AG04450 (cell line): Measurements from ENCODE around the gene CAMK2D. TPM values are rescaled to one million over a fixed set of nuclear protein-coding genes. Genes with fewer than 3 reads are reported as not detected.

ENCODE experiments used
- CTCF ChIA-PET: fragments of 300-600, 350-600 bp; formaldehyde crosslinking; extraction: SDS; loops from one replicate; lab custom pipeline; 2022; ENCODE audit warnings: antibody characterized with exemption, inconsistent platforms; lab: Charles Lee
- POLR2A ChIA-PET: fragments of 350-600 bp; formaldehyde crosslinking; extraction: SDS; loops from one replicate; lab custom pipeline; 2021; ENCODE audit warnings: antibody characterized with exemption, inconsistent platforms; lab: Yijun Ruan, JAX
- DNase-seq: peaks from one replicate; pipeline ENCODE4 v3.0.0-alpha.2; 2011; ENCODE audit warnings: low read depth, low spot score
- H3K27ac ChIP-seq: one replicate; pipeline ENCODE4 v1.5.1; 2012; ENCODE audit warnings: low read depth, low read length, control low read depth
- H3K27me3 ChIP-seq: one replicate; pipeline ENCODE4 v1.6.0; 2012; ENCODE audit warnings: low read length; ENCODE audit not compliant: control insufficient read depth, insufficient read depth
- H3K4me3 ChIP-seq: 2 replicates; pipeline ENCODE4 v1.5.1; 2011; ENCODE audit warnings: mild to moderate bottlenecking, low read depth, low read length, control low read depth
- H3K9me3 ChIP-seq: 2 replicates; pipeline ENCODE4 v1.5.1; 2012; ENCODE audit warnings: low read length; ENCODE audit not compliant: control insufficient read depth, insufficient read depth
- polyA plus RNA-seq: library from polyadenylated mRNA; depleted of rRNA; stranded (reverse); fragments of >200 nt; gene quantifications from 2 replicates; pipeline ENCODE4 v1.2.3, GENCODE V29; 2011
- TF ChIP-seq, protein P1 (sequence below): IDR thresholded peaks from 2 replicates; pipeline ENCODE4 v1.5.1; 2011; ENCODE audit warnings: low read depth, low read length, control low read depth, inconsistent platforms

The CAMK2D gene
- polyA plus RNA-seq, 1 experiment = 105 TPM

DNA sequence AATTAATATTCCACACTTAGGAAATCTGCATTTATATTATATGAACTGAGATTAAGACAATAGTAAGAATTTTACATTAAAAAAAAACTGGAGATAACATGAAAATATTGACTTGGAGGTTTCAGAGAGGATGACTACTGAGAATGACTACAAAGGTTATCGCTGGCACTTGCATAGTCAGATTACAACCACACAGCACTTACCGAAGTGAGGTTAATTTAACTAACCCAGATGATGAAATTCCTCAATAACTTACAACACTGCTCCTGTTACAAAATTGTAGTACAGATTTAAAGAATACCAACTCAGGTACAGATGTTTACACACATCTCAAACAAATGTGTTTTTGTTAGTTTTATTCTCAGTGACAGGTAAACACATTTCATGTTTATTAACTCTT, 283.5 kb downstream of the CAMK2D start:
- CTCF ChIA-PET = no interaction called here
- POLR2A ChIA-PET = no interaction called here
- DNase-seq = no peak
- H3K9me3 ChIP-seq = peaks cover 10% of the 10 kb centered on the region; the same call in 1 of the 2 replicates
- H3K27me3 ChIP-seq = no peaks in the 10 kb centered on the region
- TF ChIP-seq, protein P1, sequence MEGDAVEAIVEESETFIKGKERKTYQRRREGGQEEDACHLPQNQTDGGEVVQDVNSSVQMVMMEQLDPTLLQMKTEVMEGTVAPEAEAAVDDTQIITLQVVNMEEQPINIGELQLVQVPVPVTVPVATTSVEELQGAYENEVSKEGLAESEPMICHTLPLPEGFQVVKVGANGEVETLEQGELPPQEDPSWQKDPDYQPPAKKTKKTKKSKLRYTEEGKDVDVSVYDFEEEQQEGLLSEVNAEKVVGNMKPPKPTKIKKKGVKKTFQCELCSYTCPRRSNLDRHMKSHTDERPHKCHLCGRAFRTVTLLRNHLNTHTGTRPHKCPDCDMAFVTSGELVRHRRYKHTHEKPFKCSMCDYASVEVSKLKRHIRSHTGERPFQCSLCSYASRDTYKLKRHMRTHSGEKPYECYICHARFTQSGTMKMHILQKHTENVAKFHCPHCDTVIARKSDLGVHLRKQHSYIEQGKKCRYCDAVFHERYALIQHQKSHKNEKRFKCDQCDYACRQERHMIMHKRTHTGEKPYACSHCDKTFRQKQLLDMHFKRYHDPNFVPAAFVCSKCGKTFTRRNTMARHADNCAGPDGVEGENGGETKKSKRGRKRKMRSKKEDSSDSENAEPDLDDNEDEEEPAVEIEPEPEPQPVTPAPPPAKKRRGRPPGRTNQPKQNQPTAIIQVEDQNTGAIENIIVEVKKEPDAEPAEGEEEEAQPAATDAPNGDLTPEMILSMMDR = no peak
- H3K27ac ChIP-seq = no peak overlapping the region
- H3K4me3 ChIP-seq = no peak overlapping the region

DNA sequence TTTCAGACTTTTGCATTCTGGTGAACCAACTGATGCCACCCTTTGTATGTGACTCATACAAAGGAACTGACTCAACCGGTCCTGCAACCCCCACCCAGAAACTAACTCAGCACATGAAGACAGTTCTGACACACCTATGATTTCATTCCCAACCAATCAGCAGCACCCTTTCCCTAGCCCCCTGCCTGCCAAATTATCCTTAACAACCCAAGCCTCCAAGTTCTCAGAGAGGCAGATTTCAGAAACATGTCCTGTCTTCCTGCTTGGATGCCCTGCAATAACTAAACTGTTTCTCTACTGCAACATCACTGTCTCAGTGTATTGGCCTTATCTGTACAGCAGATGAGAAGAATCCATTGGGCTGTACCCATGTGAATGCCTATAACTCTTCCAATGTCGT, 284.7 kb downstream of the CAMK2D start:
- no peak for DNase-seq
- Histone ChIP-seq H3K9me3 (peaks cover 10% of the 10 kb centered on the region; the same call in 1 of the 2 replicates), H3K4me3 (no peak overlapping the region), H3K27ac (no peak overlapping the region), H3K27me3 (no peaks in the 10 kb centered on the region)
- POLR2A ChIA-PET = no interaction called here
- CTCF ChIA-PET = interaction anchor here (0.6 to 0.7 kb wide), 2 partner anchors 71 to 726 kb away, joined by 3 to 4 read pairs; no protein-coding TSS in a partner anchor
- TF ChIP-seq, protein P1 = no peak

DNA sequence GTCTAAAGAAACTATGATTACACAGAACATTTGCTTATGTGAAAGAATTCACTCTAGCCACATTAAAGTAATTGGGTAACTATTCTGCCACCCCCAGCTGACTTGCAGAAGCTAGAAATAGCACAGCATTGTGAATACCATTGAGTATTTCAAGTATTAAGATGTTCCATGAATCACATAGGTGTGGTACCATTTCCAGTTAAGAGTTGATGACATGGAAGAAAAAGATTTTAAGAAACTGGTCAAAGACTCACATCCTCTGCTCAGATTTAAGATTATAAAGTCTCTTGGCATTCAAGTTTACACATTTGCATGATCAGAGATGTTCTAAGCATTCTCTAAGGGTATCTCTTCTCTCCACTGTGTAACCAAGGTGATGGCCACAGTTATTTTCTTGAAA, 287.5 kb downstream of the CAMK2D start:
- DNase-seq = no peak
- H3K4me3 ChIP-seq = no peak overlapping the region
- TF ChIP-seq, protein P1 = no peak
- no peaks in the 10 kb centered on the region for H3K27me3 ChIP-seq
- ChIA-PET POLR2A (no interaction called here), CTCF (interaction anchor here (1.0 kb wide), 1 partner anchor 79 kb away, joined by 3 read pairs; no protein-coding TSS in a partner anchor)
- H3K27ac ChIP-seq = no peak overlapping the region
- peaks cover 10% of the 10 kb centered on the region; the same call in 1 of the 2 replicates for H3K9me3 ChIP-seq

DNA sequence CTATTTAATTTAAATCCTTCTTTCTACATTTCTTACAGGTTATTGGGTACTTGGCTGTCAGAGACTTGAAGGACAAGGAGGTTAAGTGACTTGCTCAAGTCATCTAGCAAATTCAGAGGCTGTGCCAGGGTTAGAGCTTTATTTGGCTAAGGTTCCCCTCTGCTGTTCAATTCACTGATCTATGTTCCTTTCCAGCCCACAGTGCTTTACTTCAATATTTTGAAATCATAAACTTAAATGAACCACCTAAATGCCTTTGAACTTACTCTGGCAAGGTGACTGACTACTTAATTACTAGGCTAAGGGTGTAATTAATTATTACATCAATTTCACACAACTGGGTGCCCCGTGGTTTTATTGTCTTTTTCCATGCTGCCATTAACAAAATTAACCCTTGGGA, 288.7 kb downstream of the CAMK2D start:
- TF ChIP-seq, protein P1 = no peak
- DNase-seq = no peak
- ChIA-PET POLR2A (no interaction called here), CTCF (no interaction called here)
- no peak overlapping the region for H3K27ac ChIP-seq
- H3K27me3 ChIP-seq = no peaks in the 10 kb centered on the region
- H3K4me3 ChIP-seq = no peak overlapping the region
- peaks cover 10% of the 10 kb centered on the region; the same call in 1 of the 2 replicates for H3K9me3 ChIP-seq

DNA sequence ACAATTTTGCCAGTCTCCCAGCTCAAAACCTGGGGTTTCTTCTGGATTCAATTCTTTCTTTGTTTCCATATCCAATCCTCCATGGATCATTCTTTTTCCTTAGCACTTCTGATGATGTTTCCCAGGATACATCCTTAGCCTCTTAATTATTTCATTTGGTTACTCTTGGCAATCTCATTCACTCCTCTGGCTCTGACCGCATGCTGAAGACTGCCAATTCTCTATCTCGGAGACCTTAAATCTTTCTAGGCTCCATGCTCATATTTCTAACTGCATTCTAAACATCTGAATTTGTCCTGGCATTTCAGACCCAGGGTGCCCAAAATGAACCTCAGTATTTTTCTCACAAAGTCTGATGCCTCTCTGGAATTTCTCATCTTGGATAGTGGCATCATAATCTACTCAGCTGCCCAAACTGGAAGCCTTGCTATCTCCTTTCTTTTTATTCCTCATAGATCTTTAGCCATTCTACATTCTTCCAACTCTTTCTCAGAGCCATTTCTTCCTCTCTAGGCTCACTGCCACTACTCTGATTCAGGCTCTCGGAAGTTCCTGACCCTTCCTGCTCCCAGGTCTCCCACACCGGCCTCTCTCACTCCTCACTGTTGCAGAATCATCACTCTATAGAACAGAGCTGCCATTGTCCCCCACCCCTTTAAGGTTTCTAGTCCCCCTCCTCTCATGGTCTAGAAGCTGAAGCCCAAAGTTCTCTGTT, 290.2 kb downstream of the CAMK2D start:
- Histone ChIP-seq H3K4me3 (no peak overlapping the region), H3K9me3 (no peaks in the 10 kb centered on the region), H3K27me3 (no peaks in the 10 kb centered on the region), H3K27ac (no peak overlapping the region)
- CTCF ChIA-PET = interaction anchor here (0.9 kb wide), 1 partner anchor 76 kb away, joined by 4 read pairs; no protein-coding TSS in a partner anchor
- TF ChIP-seq, protein P1 = no peak
- DNase-seq = no peak
- POLR2A ChIA-PET = no interaction called here
